HCT116 (cell line): ENCODE data around the gene ANKRD44. TPM values are rescaled to one million over a fixed set of nuclear protein-coding genes. Genes with fewer than 3 reads are reported as not detected.

Source experiments
- ATAC-seq: fragments of 200-7000 bp; cut with Tn5 transposase; 2 replicates; pipeline ENCODE4 v1.9.1; 2020; ENCODE audit warnings: mild to moderate bottlenecking, moderate library complexity
- BruUV-seq: library from RNA; stranded (reverse); fragments of 400-500 nt; replicated peaks from 2 replicates; lab custom pipeline; 2021; lab: Mats Ljungman, UMichigan
- CTCF ChIA-PET: fragments of 300-600 bp; sonication (Branson Sonifier 250); formaldehyde crosslinking; loops from one replicate; lab custom pipeline; 2021; ENCODE audit warnings: antibody characterized with exemption; lab: Charles Lee
- POLR2A ChIA-PET: fragments of 300-600, 350-600 bp; sonication (Branson Sonifier 250); formaldehyde crosslinking; loops from one replicate; lab custom pipeline; 2021; ENCODE audit warnings: antibody characterized with exemption; lab: Charles Lee
- RAD21 ChIA-PET, 2 experiments: fragments of 300-600 bp; sonication (Branson Sonifier 250); formaldehyde crosslinking; loops; one replicate each; lab custom pipeline; 2023; ENCODE audit warnings: low total read pairs in 2 of 2; ENCODE audit not compliant: uncharacterized antibody in 2 of 2, unreplicated experiment in 2 of 2, low non-redundant PET in 1 of 2; lab: Charles Lee
- DNase-seq: peaks from one replicate; pipeline ENCODE4 v3.0.0-alpha.2; 2010; ENCODE audit warnings: low read depth, low spot score
- H2AFZ ChIP-seq: fragments of 200-600 bp; shearing (Covaris generic), sonication (generic); 2 replicates; pipeline ENCODE4 v1.6.1; 2017; ENCODE audit warnings: low read depth, mixed run types, mixed read lengths, antibody characterized with exemption, low read length; ENCODE audit not compliant: poor library complexity, severe bottlenecking
- H3K27ac ChIP-seq: 2 replicates; pipeline ENCODE4 v1.5.1; 2012; ENCODE audit warnings: low read depth, low read length
- H3K27me3 ChIP-seq: fragments of 200-600 bp; sonication (generic); 2 replicates; pipeline ENCODE4 v1.6.1; 2016; ENCODE audit warnings: mixed run types, low read length, mixed read lengths; ENCODE audit not compliant: insufficient read depth
- H3K36me3 ChIP-seq, 2 experiments: fragments of 200-500 bp in 1 of 2; fragments of 200-600 bp in 1 of 2; sonication (Bioruptor generic) in 1 of 2; sonication (generic) in 1 of 2; 2 replicates each; pipeline versions ENCODE4 v1.5.1 to v1.6.1; 2014 to 2016; ENCODE audit warnings: low read length in 2 of 2, inconsistent platforms in 1 of 2, mixed read lengths in 1 of 2, mixed run types in 1 of 2; ENCODE audit not compliant: insufficient read depth in 2 of 2, control insufficient read depth in 1 of 2
- H3K4me1 ChIP-seq, 2 experiments: fragments of 200-600 bp in 1 of 2; sonication (generic) in 1 of 2; 2 replicates each; pipeline versions ENCODE4 v1.5.1 to v1.6.1; 2012 to 2017; ENCODE audit warnings: low read length in 2 of 2, inconsistent platforms in 1 of 2, mild to moderate bottlenecking in 1 of 2, mixed read lengths in 1 of 2, mixed run types in 1 of 2, moderate library complexity in 1 of 2; ENCODE audit not compliant: insufficient read depth in 2 of 2, control insufficient read depth in 1 of 2
- H3K4me2 ChIP-seq: fragments of 200-600 bp; sonication (generic); 2 replicates; pipeline ENCODE4 v1.6.1; 2017; ENCODE audit warnings: mixed run types, low read length, mixed read lengths
- H3K4me3 ChIP-seq, 2 experiments: fragments of 200-600 bp in 1 of 2; sonication (generic) in 1 of 2; replicated peaks in 1 of 2; 2 replicates each; pipeline ENCODE4 v1.5.1; 2011 to 2016; ENCODE audit warnings: low read length in 2 of 2, control low read depth in 1 of 2, low read depth in 1 of 2, mild to moderate bottlenecking in 1 of 2, mixed read lengths in 1 of 2, mixed run types in 1 of 2
- H3K79me2 ChIP-seq: fragments of 200-600 bp; sonication (generic); 2 replicates; pipeline ENCODE4 v1.6.1; 2017; ENCODE audit warnings: mild to moderate bottlenecking, mixed run types, low read length, moderate library complexity, mixed read lengths; ENCODE audit not compliant: insufficient read depth
- H3K9ac ChIP-seq: fragments of 200-600 bp; sonication (generic); 2 replicates; pipeline ENCODE4 v1.6.1; 2016; ENCODE audit warnings: low read length, mixed read lengths
- H3K9me2 ChIP-seq: fragments of 200-600 bp; sonication (generic), shearing (Covaris generic); 2 replicates; pipeline ENCODE4 v1.6.1; 2017; ENCODE audit warnings: mixed run types, mild to moderate bottlenecking, moderate library complexity; ENCODE audit not compliant: insufficient read depth
- H3K9me3 ChIP-seq, 2 experiments: fragments of 200-500 bp in 1 of 2; fragments of 200-600 bp in 1 of 2; sonication (Bioruptor generic) in 1 of 2; sonication (generic) in 1 of 2; 2 replicates each; pipeline ENCODE4 v1.6.1; 2014 to 2017; ENCODE audit warnings: low read length in 2 of 2, mixed read lengths in 2 of 2, inconsistent platforms in 1 of 2, low read depth in 1 of 2, mild to moderate bottlenecking in 1 of 2, mixed run types in 1 of 2, moderate library complexity in 1 of 2; ENCODE audit not compliant: control insufficient read depth in 1 of 2, insufficient read depth in 1 of 2
- H4K20me1 ChIP-seq: fragments of 200-600 bp; sonication (generic), shearing (Covaris generic); 2 replicates; pipeline ENCODE4 v1.6.1; 2017; ENCODE audit warnings: mixed run types, mild to moderate bottlenecking, moderate library complexity; ENCODE audit not compliant: insufficient read depth
- EZH2 ChIP-seq: fragments of 200-600 bp; sonication (generic); IDR thresholded peaks from 2 replicates; pipeline ENCODE4 v1.6.1; 2017; ENCODE audit warnings: antibody characterized with exemption, mixed run types
- JUND ChIP-seq: IDR thresholded peaks from 2 replicates; pipeline ENCODE4 v1.6.1; 2012
- REST ChIP-seq: IDR thresholded peaks from 2 replicates; pipeline ENCODE4 v1.6.1; 2012; ENCODE audit warnings: low read depth
- intact Hi-C: fragments of 100-400 bp; cut with micrococcal nuclease; formaldehyde crosslinking; loops from 2 replicates; pipeline ENCODE4 v1.10.0; 2022
- total RNA-seq: library from RNA; stranded (reverse); gene quantifications from one replicate; pipeline ENCODE4 v1.2.1, GENCODE V29; 2021; ENCODE audit not compliant: unreplicated experiment
- TF ChIP-seq, protein P1 (sequence below): IDR thresholded peaks from 2 replicates; pipeline ENCODE4 v1.6.1; 2012

The ANKRD44 gene
- total RNA-seq, 1 experiment from 2014 or later = 2.7 TPM

GRCh38 chr2:197245829-197246804 is 64.5 kb downstream of the ANKRD44 start:
- H4K20me1 ChIP-seq = no peaks in the 10 kb centered on the region
- H3K9ac ChIP-seq = no peak overlapping the region
- ChIA-PET RAD21 (interaction anchor here in 1 of 2 experiments (0.7 kb wide), 1 partner anchor 9 kb away, joined by 4 read pairs; no protein-coding TSS in a partner anchor), CTCF (no interaction called here), POLR2A (no interaction called here)
- H3K9me3 ChIP-seq = no peaks in the 10 kb centered on the region
- ATAC-seq (no peak), DNase-seq (no peak)
- H3K4me1 ChIP-seq = no peaks in the 10 kb centered on the region
- TF ChIP-seq EZH2 (no peak), JUND (no peak), REST (no peak)
- TF ChIP-seq, protein P1, sequence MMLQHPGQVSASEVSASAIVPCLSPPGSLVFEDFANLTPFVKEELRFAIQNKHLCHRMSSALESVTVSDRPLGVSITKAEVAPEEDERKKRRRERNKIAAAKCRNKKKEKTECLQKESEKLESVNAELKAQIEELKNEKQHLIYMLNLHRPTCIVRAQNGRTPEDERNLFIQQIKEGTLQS = no peak
- intact Hi-C loops = no loop called here
- H3K4me2 ChIP-seq = no peak overlapping the region
- no peaks in the 10 kb centered on the region for H3K9me2 ChIP-seq
- H3K36me3 ChIP-seq = no peaks in the 10 kb centered on the region
- no peaks in the 10 kb centered on the region for H3K27me3 ChIP-seq
- BruUV-seq = no TSS peak
- no peak overlapping the region for H3K4me3 ChIP-seq
- H3K27ac ChIP-seq = no peak overlapping the region
- H3K79me2 ChIP-seq = no peaks in the 10 kb centered on the region
- H2AFZ ChIP-seq = no peak overlapping the region
